CD4-positive, alpha-beta T cell (primary cell): Measurements from ENCODE around the gene UCN2. TPM values are rescaled to one million over a fixed set of nuclear protein-coding genes. Genes with fewer than 3 reads are reported as not detected.

Experiments
- ATAC-seq: fragments of 200-7000 bp; cut with Tn5 transposase; one replicate; pipeline ENCODE4 v1.10.0; 2022; ENCODE audit warnings: mild to moderate bottlenecking; ENCODE audit not compliant: poor library complexity
- CTCF ChIA-PET: fragments of 350-600 bp; sonication (Branson Sonifier 250); formaldehyde crosslinking; loops from one replicate; lab custom pipeline; 2021; ENCODE audit warnings: antibody characterized with exemption, inconsistent platforms; lab: Charles Lee
- POLR2A ChIA-PET: fragments of 350-600 bp; sonication (Branson Sonifier 250); formaldehyde crosslinking; loops from one replicate; lab custom pipeline; 2021; ENCODE audit warnings: antibody characterized with exemption, inconsistent platforms; lab: Charles Lee
- DNase-seq, 14 experiments: peaks; one replicate each; pipeline ENCODE4 v3.0.0-alpha.2; 2013 to 2020; ENCODE audit warnings: mixed read lengths in 2 of 14
- H3K27ac ChIP-seq, 2 donors: one replicate each; pipeline versions ENCODE4 v1.5.1 to v1.7.0; 2013; ENCODE audit warnings: low read length in 2 of 2, low read depth in 1 of 2, mild to moderate bottlenecking in 1 of 2
- H3K27me3 ChIP-seq, 2 experiments: 1 replicate in 1 of 2; 2 replicates in 1 of 2; pipeline versions ENCODE4 v1.6.1 to v1.7.0; 2013; ENCODE audit warnings: low read length in 2 of 2, control low read depth in 1 of 2, mild to moderate bottlenecking in 1 of 2, moderate library complexity in 1 of 2; ENCODE audit not compliant: insufficient read depth in 2 of 2, control insufficient read depth in 1 of 2
- H3K36me3 ChIP-seq: one replicate; pipeline ENCODE4 v1.6.1; 2013; ENCODE audit warnings: low read length, control low read depth; ENCODE audit not compliant: insufficient read depth
- H3K4me1 ChIP-seq: one replicate; pipeline ENCODE4 v1.6.1; 2013; ENCODE audit warnings: low read length, control low read depth; ENCODE audit not compliant: insufficient read depth
- H3K4me3 ChIP-seq: one replicate; pipeline ENCODE4 v1.5.1; 2013; ENCODE audit warnings: mild to moderate bottlenecking, low read length, moderate library complexity
- H3K9me3 ChIP-seq, 2 experiments: 1 replicate in 1 of 2; 2 replicates in 1 of 2; pipeline versions ENCODE4 v1.6.1 to v1.7.0; 2013; ENCODE audit warnings: low read length in 2 of 2, mild to moderate bottlenecking in 2 of 2, control low read depth in 1 of 2, moderate library complexity in 1 of 2; ENCODE audit not compliant: control insufficient read depth in 1 of 2, insufficient read depth in 1 of 2
- H3K27ac Mint-ChIP-seq: one replicate; pipeline ENCODE4 v1.8.0; 2020; ENCODE audit warnings: mixed read lengths
- H3K27me3 Mint-ChIP-seq: one replicate; pipeline ENCODE4 v1.8.0; 2021; ENCODE audit warnings: mixed read lengths
- H3K36me3 Mint-ChIP-seq: one replicate; pipeline ENCODE4 v1.8.0; 2021; ENCODE audit warnings: low read depth, mixed read lengths
- H3K4me1 Mint-ChIP-seq: one replicate; pipeline ENCODE4 v1.8.0; 2021; ENCODE audit warnings: low read depth, mixed read lengths
- H3K4me3 Mint-ChIP-seq: one replicate; pipeline ENCODE4 v1.8.0; 2020; ENCODE audit warnings: mild to moderate bottlenecking, mixed read lengths
- H3K9me3 Mint-ChIP-seq: one replicate; pipeline ENCODE4 v1.8.0; 2020; ENCODE audit warnings: mixed read lengths
- intact Hi-C, 2 experiments: fragments of 100-400 bp; cut with DNase I in 1 of 2; cut with micrococcal nuclease in 1 of 2; formaldehyde crosslinking; loops; one replicate each; pipeline versions ENCODE4 v1.15.1 to v1.9.0; 2023 to 2025; cut with DNase I, micrococcal nuclease
- total RNA-seq, 174 experiments: library from RNA in 2 of 174; stranded (reverse) in 2 of 174; gene quantifications; one replicate each; pipeline ENCODE4 v1.2.3 and lab custom pipeline; 2021 to 2026
- TF ChIP-seq, protein P1 (sequence below): fragments of 200-600 bp; IDR thresholded peaks from one replicate; pipeline ENCODE4 v1.8.0; 2022; ENCODE audit warnings: antibody characterized with exemption, mild to moderate bottlenecking

Gene UCN2
- total RNA-seq, 2 experiments from 2014 or later, result not detected

GRCh38 chr3:48569400-48569799 is 5.8 kb upstream of the UCN2 start:
- ChIA-PET CTCF (no interaction called here), POLR2A (no interaction called here)
- Mint-ChIP-seq H3K27me3 (no peaks in the 10 kb centered on the region), H3K4me3 (no peak overlapping the region), H3K27ac (no peak overlapping the region), H3K4me1 (no peaks in the 10 kb centered on the region), H3K9me3 (no peaks in the 10 kb centered on the region), H3K36me3 (no peaks in the 10 kb centered on the region)
- Histone ChIP-seq H3K27me3 (no peaks in the 10 kb centered on the region), H3K9me3 (no peaks in the 10 kb centered on the region), H3K4me1 (peaks cover 2% of the 10 kb centered on the region), H3K27ac (no peak overlapping the region), H3K4me3 (no peak overlapping the region), H3K36me3 (no peaks in the 10 kb centered on the region)
- intact Hi-C loops, result no loop called here
- DNase-seq, result no peak
- TF ChIP-seq, protein P1, sequence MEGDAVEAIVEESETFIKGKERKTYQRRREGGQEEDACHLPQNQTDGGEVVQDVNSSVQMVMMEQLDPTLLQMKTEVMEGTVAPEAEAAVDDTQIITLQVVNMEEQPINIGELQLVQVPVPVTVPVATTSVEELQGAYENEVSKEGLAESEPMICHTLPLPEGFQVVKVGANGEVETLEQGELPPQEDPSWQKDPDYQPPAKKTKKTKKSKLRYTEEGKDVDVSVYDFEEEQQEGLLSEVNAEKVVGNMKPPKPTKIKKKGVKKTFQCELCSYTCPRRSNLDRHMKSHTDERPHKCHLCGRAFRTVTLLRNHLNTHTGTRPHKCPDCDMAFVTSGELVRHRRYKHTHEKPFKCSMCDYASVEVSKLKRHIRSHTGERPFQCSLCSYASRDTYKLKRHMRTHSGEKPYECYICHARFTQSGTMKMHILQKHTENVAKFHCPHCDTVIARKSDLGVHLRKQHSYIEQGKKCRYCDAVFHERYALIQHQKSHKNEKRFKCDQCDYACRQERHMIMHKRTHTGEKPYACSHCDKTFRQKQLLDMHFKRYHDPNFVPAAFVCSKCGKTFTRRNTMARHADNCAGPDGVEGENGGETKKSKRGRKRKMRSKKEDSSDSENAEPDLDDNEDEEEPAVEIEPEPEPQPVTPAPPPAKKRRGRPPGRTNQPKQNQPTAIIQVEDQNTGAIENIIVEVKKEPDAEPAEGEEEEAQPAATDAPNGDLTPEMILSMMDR, result no peak
- no peak for ATAC-seq

GRCh38 chr3:48568476-48568875 is 4.9 kb upstream of the UCN2 start:
- H3K27ac Mint-ChIP-seq, result no peak overlapping the region
- H3K9me3 Mint-ChIP-seq, result no peaks in the 10 kb centered on the region
- ChIA-PET POLR2A (no interaction called here), CTCF (no interaction called here)
- Histone ChIP-seq H3K4me1 (peaks cover 4% of the 10 kb centered on the region), H3K9me3 (no peaks in the 10 kb centered on the region), H3K27ac (no peak overlapping the region), H3K4me3 (no peak overlapping the region), H3K36me3 (no peaks in the 10 kb centered on the region), H3K27me3 (no peaks in the 10 kb centered on the region)
- TF ChIP-seq, protein P1, result no peak
- no peaks in the 10 kb centered on the region for H3K27me3 Mint-ChIP-seq
- no peak for ATAC-seq
- H3K4me1 Mint-ChIP-seq, result no peaks in the 10 kb centered on the region
- no peak for DNase-seq
- H3K4me3 Mint-ChIP-seq, result no peak overlapping the region
- intact Hi-C loops, result no loop called here
- H3K36me3 Mint-ChIP-seq, result no peaks in the 10 kb centered on the region

DNA sequence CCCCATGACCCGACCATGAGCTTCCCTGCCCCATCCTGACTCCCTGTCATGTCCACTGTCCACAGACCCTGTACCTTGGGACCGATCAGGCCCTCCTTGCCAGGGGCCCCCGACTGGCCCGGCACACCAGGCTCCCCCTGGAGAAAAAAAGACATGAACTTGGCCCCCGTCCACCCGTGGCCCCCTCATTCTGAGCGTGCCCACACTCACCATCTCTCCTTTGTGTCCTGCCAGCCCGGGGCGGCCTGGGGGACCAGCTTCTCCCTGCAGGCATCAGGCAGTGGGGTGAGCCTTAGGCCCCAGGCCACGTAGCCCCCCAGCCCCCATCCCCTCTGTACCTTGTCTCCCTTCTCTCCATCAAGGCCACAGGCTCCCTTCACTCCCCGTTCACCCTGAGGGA is 3.9 kb upstream of the UCN2 start:
- no peak overlapping the region for H3K27ac ChIP-seq
- Mint-ChIP-seq H3K27ac (no peak overlapping the region), H3K4me3 (no peak overlapping the region), H3K9me3 (no peaks in the 10 kb centered on the region), H3K27me3 (no peaks in the 10 kb centered on the region), H3K36me3 (no peaks in the 10 kb centered on the region), H3K4me1 (no peaks in the 10 kb centered on the region)
- intact Hi-C loops, result no loop called here
- no peaks in the 10 kb centered on the region for H3K27me3 ChIP-seq
- no peaks in the 10 kb centered on the region for H3K36me3 ChIP-seq
- H3K4me3 ChIP-seq, result no peak overlapping the region
- peaks cover 4% of the 10 kb centered on the region for H3K4me1 ChIP-seq
- DNase-seq, result no peak
- TF ChIP-seq, protein P1, result no peak
- no peak for ATAC-seq
- POLR2A ChIA-PET, result no interaction called here
- CTCF ChIA-PET, result no interaction called here
- H3K9me3 ChIP-seq, result no peaks in the 10 kb centered on the region
